SHP77 (cell line): ENCODE data around the gene PA2G4.
A peak's percentile ranks its signal among the peaks of the same experiment; 100 is the strongest.
"Not testable (repeated sequence)": the region's sequence is repeated elsewhere in the genome, so short reads cannot be mapped to it uniquely, and the experiment has no call there.

ENCODE experiments used
- DNase-seq, 2 experiments: peaks; one replicate each; lab custom pipeline; 2025; lab: John Stamatoyannopoulos, UW

PA2G4 gene

DNA sequence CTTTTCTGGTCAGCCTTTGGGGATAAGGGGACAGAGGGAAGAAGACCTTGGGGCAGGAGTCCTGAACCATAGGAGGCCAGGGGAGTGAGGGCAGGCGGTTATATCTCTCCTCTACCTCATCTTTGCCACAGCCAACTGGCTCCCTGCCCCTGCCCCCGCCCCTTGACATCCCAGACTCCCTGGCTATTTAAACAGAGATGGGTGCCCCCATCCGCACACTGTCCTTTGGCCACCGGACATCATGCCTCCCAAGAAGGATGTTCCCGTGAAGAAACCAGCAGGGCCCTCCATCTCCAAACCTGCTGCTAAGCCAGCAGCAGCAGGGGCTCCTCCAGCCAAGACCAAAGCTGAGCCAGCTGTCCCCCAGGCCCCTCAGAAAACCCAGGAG is 49.3 kb downstream of the PA2G4 start:
- no peak for DNase-seq

GRCh38 chr12:56154246-56154771 is 50.0 kb downstream of the PA2G4 start:
- no peak for DNase-seq

DNA sequence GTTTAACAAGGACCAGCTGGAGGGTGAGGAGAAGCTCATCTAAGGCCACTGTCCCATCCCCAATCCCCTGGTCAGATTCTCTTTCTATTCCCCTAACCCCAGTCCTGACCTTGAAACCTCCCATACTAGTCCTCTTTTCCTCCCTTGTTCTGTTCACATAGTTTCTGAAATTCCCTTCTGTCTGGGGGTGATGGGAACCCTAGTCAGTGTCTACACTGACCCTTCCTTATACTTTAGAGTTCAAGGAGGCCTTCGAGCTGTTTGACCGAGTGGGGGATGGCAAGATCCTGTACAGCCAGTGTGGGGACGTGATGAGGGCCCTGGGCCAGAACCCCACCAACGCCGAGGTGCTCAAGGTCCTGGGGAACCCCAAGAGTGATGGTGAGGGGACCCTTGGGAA is 50.5 kb downstream of the PA2G4 start:
- DNase-seq: no peak

DNA sequence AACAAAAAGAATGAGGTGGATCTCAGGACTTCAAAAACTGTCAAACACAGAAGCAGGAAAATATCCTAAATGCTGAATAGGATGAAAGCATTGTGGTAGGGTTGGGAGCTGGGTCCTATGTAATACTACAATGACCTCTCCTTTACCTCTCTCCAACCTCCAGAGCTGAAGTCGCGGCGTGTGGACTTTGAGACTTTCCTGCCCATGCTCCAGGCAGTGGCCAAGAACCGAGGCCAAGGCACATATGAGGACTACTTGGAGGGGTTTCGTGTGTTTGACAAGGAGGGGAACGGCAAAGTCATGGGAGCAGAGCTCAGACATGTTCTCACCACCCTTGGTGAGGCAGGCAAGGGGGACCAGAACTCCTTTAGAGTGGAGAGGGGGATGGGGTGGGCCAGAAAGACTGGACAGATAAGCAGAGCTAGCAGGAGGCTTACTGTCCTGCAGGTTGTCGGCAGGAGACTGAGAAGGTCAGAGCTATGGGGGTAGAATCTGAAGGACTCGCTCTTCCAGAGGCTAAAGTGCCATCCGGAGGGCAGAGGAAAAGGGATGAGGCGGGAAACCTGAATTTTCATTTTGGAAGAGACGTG is 51.0 kb downstream of the PA2G4 start:
- no peak for DNase-seq

DNA sequence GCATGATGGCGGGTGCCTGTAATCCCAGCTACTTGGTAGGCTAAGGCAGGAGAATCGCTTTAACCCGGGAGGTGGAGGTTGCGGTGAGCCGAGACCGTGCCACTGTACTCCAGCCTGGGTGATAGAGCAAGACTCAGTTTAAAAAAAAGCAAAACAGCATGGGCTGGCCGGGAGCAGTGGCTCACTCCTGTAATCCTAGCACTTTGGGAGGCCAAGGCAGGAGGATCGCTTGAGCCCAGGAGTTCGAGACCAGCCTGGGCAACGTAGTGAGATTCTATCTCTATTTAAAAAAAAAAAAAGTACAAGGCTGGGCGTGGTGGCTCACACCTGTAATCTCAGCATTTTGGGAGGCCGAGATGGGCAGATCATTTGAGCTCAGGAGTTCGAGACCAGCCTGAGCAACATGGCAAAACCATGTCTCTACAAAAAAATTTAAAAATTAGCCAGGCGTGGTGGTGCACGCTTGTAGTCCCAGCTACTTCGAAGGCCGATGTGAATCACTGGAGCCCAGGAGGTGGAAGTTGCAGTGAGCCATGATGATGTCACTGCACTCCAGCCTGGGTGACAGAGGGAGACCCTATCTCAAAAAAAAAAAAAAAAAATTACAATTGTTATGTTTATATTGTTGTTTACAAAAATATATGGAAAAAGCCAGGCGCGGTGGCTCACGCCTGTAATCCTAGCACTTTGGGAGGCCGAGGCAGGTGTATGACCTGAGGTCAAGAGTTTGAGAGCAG is 52.3 kb downstream of the PA2G4 start:
- not testable (repeated sequence) for DNase-seq

GRCh38 chr12:56157201-56158028 is 53.1 kb downstream of the PA2G4 start:
- DNase-seq: peak; percentile 68 to 81

- DNase-seq: peak; percentile 97
Observed at GRCh38 chr12:56158029-56158925, 53.9 kb downstream of the PA2G4 start, which contains the start of gene MYL6. Gene MYL6, plus strand, starts transcription at chr12:56158359. Its CDS starts 43 bp downstream, at chr12:56158402.

DNA sequence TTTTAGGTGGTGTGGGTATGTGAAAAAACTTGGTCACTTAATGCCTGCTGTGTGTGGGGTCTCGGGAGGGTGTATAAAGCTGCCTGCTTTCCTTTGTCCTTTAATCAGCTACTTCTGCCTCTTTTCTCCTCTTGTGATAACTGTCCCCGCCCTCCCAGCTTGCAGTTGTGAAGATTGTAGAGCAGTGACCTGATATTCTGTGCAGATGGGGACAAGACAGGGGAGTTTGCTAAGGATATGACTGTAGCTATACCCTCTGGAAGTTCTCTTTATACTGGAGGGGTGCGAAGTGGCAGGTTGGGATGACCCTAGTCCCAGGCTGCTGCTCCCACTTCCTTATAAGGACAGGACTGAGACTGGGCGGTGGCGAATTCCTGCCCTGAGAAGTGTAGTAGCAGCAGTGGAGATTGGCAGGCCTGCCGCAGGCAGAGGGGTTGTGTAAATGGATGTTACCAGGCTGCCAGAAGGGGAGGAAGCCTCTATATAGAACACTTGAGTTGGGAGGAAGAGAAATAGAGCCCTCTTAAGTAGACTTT is 54.6 kb downstream of the PA2G4 start:
- peak; percentile 7 to 17 for DNase-seq

GRCh38 chr12:56159482-56160192 is 55.3 kb downstream of the PA2G4 start:
- no peak for DNase-seq

- DNase-seq: no peak
Observed at GRCh38 chr12:56160193-56160763, 55.9 kb downstream of the PA2G4 start.

DNA sequence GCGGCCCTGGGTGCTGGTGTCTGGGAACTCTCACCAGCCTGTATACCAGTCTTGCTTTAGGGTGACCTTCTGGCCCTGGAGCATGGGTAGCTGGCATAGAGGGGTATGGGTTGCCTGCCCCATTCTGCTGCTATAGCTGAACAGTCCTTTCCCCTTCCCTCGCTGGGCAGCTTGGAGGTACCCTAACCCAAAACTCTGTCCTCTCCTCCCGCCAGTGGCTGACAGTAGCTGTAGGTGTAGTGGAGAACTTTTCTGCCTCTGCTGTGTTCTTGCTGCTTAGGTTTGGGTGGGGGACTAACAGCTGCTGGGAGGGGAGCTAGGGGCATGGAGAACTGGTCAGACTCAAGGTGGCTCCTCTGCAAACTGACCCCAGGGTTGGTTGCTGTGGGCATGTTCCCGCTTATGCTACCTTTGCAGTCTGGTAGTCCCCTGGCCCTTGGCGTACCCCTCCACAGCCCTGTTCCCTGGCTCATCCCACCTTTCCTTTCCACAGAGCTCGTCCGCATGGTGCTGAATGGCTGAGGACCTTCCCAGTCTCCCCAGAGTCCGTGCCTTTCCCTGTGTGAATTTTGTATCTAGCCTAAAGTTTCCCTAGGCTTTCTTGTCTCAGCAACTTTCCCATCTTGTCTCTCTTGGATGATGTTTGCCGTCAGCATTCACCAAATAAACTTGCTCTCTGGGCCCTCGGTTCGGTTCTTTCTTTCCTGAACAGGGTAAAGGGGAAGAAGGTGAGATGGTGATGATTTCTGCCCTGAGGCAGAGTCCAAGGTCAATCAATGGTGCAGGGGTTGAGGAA is 56.7 kb downstream of the PA2G4 start:
- no peak for DNase-seq

- DNase-seq: no peak
Observed at GRCh38 chr12:56161690-56162351, 57.5 kb downstream of the PA2G4 start.

- no peak for DNase-seq
Observed at GRCh38 chr12:56162468-56163290, 58.3 kb downstream of the PA2G4 start.
